ENCODE data around the gene LRFN2. TPM values are rescaled to one million over a fixed set of nuclear protein-coding genes. Genes with fewer than 3 reads are reported as not detected.

The LRFN2 gene
- total and polyA plus RNA-seq, 2 experiments from 2014 or later, result 0.33 to 0.54 TPM

- peak; percentile 29 for DNase-seq (ENCODE audit: low spot score)
- Histone ChIP-seq H3K9me3 (ENCODE audit: low read depth) (no peaks in the 10 kb centered on the region), H3K27ac (no peak overlapping the region), H2AFZ (no peak overlapping the region), H3K79me2 (no peaks in the 10 kb centered on the region), H3K27me3 (no peaks in the 10 kb centered on the region), H3K9me2 (replicated peaks; ENCODE audit: insufficient read depth) (no peaks in the 10 kb centered on the region), H3K36me3 (replicated peaks; ENCODE audit: insufficient read depth, low read depth) (no peaks in the 10 kb centered on the region), H3K4me1 (ENCODE audit: insufficient read depth) (no peaks in the 10 kb centered on the region), H3K4me3 (no peak overlapping the region), H4K20me1 (ENCODE audit: insufficient read depth, poor library complexity, severe bottlenecking) (no peaks in the 10 kb centered on the region), H3K4me2 (no peak overlapping the region)
- no peak for TF ChIP-seq EZH2 (IDR thresholded peaks at IDR 0.05; ENCODE audit: borderline replicate concordance)
- no peak for TF ChIP-seq EZH2phosphoT487 (IDR thresholded peaks at IDR 0.05; ENCODE audit: low read depth, severe bottlenecking, unreplicated experiment)
- 80% methylated on average over 4 of the region's 4 CpGs for WGBS (ENCODE audit: low lambda C conversion rate, missing lambda C conversion rate)
Measured at GRCh38 chr6:40425192-40425919, 161.8 kb downstream of the LRFN2 start.

- Histone ChIP-seq H3K4me3 (no peak overlapping the region), H2AFZ (no peak overlapping the region), H3K4me2 (no peak overlapping the region), H3K79me2 (no peaks in the 10 kb centered on the region), H3K4me1 (ENCODE audit: insufficient read depth) (no peaks in the 10 kb centered on the region), H3K9me2 (replicated peaks; ENCODE audit: insufficient read depth) (no peaks in the 10 kb centered on the region), H3K27me3 (no peaks in the 10 kb centered on the region), H4K20me1 (ENCODE audit: insufficient read depth, poor library complexity, severe bottlenecking) (no peaks in the 10 kb centered on the region), H3K27ac (no peak overlapping the region), H3K9me3 (ENCODE audit: low read depth) (no peaks in the 10 kb centered on the region), H3K36me3 (replicated peaks; ENCODE audit: insufficient read depth, low read depth) (no peaks in the 10 kb centered on the region)
- DNase-seq (ENCODE audit: low spot score), result no peak
- 62% methylated on average over 1 of the region's 1 CpG for WGBS (ENCODE audit: low lambda C conversion rate, missing lambda C conversion rate)
- TF ChIP-seq CTCF (IDR thresholded peaks at IDR 0.05; ENCODE audit: poor library complexity), result no peak
Measured at GRCh38 chr6:40422046-40422445, 165.1 kb downstream of the LRFN2 start.

- H3K9me2 ChIP-seq (replicated peaks; ENCODE audit: insufficient read depth), result no peaks in the 10 kb centered on the region
- no peak overlapping the region for H2AFZ ChIP-seq
- H3K4me2 ChIP-seq, result no peak overlapping the region
- no peaks in the 10 kb centered on the region for H4K20me1 ChIP-seq (ENCODE audit: insufficient read depth, poor library complexity, severe bottlenecking)
- no peaks in the 10 kb centered on the region for H3K27me3 ChIP-seq
- no peaks in the 10 kb centered on the region for H3K79me2 ChIP-seq
- no peaks in the 10 kb centered on the region for H3K4me1 ChIP-seq (ENCODE audit: insufficient read depth)
- no peak overlapping the region for H3K4me3 ChIP-seq
- no peaks in the 10 kb centered on the region for H3K36me3 ChIP-seq (replicated peaks; ENCODE audit: insufficient read depth, low read depth)
- H3K9me3 ChIP-seq (ENCODE audit: low read depth), result no peaks in the 10 kb centered on the region
- TF ChIP-seq EZH2phosphoT487 (IDR thresholded peaks at IDR 0.05; ENCODE audit: low read depth, severe bottlenecking, unreplicated experiment) (no peak), EZH2 (IDR thresholded peaks at IDR 0.05; ENCODE audit: borderline replicate concordance) (no peak), CTCF (IDR thresholded peaks at IDR 0.05; ENCODE audit: poor library complexity) (no peak)
- DNase-seq (ENCODE audit: low spot score), result no peak
- 90% methylated on average over 17 of the region's 17 CpGs for WGBS (ENCODE audit: low lambda C conversion rate, missing lambda C conversion rate)
- no peak overlapping the region for H3K27ac ChIP-seq
Measured at GRCh38 chr6:40419946-40420728, 167.0 kb downstream of the LRFN2 start.

- H3K9me3 ChIP-seq (ENCODE audit: low read depth), result no peaks in the 10 kb centered on the region
- no peaks in the 10 kb centered on the region for H3K36me3 ChIP-seq (replicated peaks; ENCODE audit: insufficient read depth, low read depth)
- no peak for DNase-seq (ENCODE audit: low spot score)
- H3K4me2 ChIP-seq, result no peak overlapping the region
- H3K4me1 ChIP-seq (ENCODE audit: insufficient read depth), result no peaks in the 10 kb centered on the region
- H3K9me2 ChIP-seq (replicated peaks; ENCODE audit: insufficient read depth), result no peaks in the 10 kb centered on the region
- no peak overlapping the region for H3K27ac ChIP-seq
- no peak overlapping the region for H2AFZ ChIP-seq
- TF ChIP-seq EZH2 (IDR thresholded peaks at IDR 0.05; ENCODE audit: borderline replicate concordance), result no peak
- TF ChIP-seq CTCF (IDR thresholded peaks at IDR 0.05; ENCODE audit: poor library complexity), result no peak
- no peak for TF ChIP-seq EZH2phosphoT487 (IDR thresholded peaks at IDR 0.05; ENCODE audit: low read depth, severe bottlenecking, unreplicated experiment)
- no peaks in the 10 kb centered on the region for H4K20me1 ChIP-seq (ENCODE audit: insufficient read depth, poor library complexity, severe bottlenecking)
- no peaks in the 10 kb centered on the region for H3K79me2 ChIP-seq
- 87% methylated on average over 1 of the region's 1 CpG for WGBS (ENCODE audit: low lambda C conversion rate, missing lambda C conversion rate)
- H3K4me3 ChIP-seq, result no peak overlapping the region
- no peaks in the 10 kb centered on the region for H3K27me3 ChIP-seq
Measured at GRCh38 chr6:40419377-40419776, 167.8 kb downstream of the LRFN2 start.

All from hepatocyte (in vitro differentiated cells).